ENCODE measurements around the gene CACHD1. TPM values are rescaled to one million over a fixed set of nuclear protein-coding genes. Genes with fewer than 3 reads are reported as not detected.

CACHD1 gene
- total and polyA plus RNA-seq, 2 of the 8 experiments (the other 6 are each of a cell fraction or from before 2014, with no cell fraction given) = 22.2 to 42.5 TPM

DNA sequence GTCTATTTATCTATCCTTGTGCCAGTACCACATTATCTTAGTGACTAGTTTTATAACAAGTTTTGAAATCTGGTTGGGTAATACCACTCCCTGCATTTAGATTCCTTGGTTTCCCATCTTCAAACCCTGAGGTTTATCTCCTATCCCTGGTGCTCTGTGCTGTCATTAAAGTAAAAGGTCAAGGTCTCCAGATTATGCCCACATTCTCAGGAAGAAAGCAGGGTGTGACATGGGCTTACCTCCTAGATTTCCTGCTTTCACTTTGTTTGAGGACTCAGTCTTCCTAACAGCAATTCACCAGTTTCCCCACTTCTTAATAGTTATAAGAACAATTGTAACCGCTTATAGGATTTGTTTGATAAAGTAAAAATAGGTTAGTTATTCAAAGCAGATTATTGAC is 86.0 kb downstream of the CACHD1 start:
- Histone ChIP-seq H3K4ac (replicated peaks; ENCODE audit: insufficient read length, low read depth, low read length) (no peak overlapping the region), H3K27me3 (replicated peaks in 1 of 4; ENCODE audit: control insufficient read depth in 3 of 4, extremely low read depth in 1 of 4, insufficient read depth in 3 of 4, low read length in 3 of 4) (no peaks in the 10 kb centered on the region), H2BK12ac (ENCODE audit: low read depth, low read length) (no peak overlapping the region), H3K18ac (ENCODE audit: extremely low read depth, low read length) (no peak overlapping the region), H2BK120ac (replicated peaks; ENCODE audit: low read depth, low read length) (no peak overlapping the region), H4K91ac (replicated peaks; ENCODE audit: insufficient read length, low read length) (no peak overlapping the region), H3K4me3 (ENCODE audit: extremely low read depth in 1 of 4, insufficient read depth in 2 of 4, low read depth in 3 of 4, low read length in 4 of 4) (no peak overlapping the region), H3K23ac (ENCODE audit: insufficient read length) (no peak overlapping the region), H3K27ac (ENCODE audit: low read depth, low read length) (no peak overlapping the region), H2BK20ac (ENCODE audit: low read length) (no peak overlapping the region), H3K79me1 (ENCODE audit: low read depth, low read length) (no peaks in the 10 kb centered on the region), H3K9ac (replicated peaks in 1 of 4; ENCODE audit: extremely low read depth in 1 of 4, low read depth in 3 of 4, low read length in 3 of 4) (no peak overlapping the region), H2BK15ac (ENCODE audit: low read length) (no peak overlapping the region), H3K79me2 (ENCODE audit: control insufficient read depth in 1 of 2, insufficient read depth in 2 of 2, low read length in 2 of 2) (peaks cover 0 to 35% of the 10 kb centered on the region in 2 experiments; a peak in 2 of 4 replicates), H3K9me3 (ENCODE audit: insufficient read depth in 2 of 2, low read depth in 1 of 2, low read length in 1 of 2) (no peaks in the 10 kb centered on the region), H4K20me1 (replicated peaks in 1 of 2; ENCODE audit: control insufficient read depth in 1 of 2, insufficient read depth in 2 of 2, low read length in 2 of 2) (peaks cover 0 to 3% of the 10 kb centered on the region in 2 experiments), H2BK5ac (ENCODE audit: low read depth, low read length) (no peak overlapping the region), H3K56ac (replicated peaks; ENCODE audit: insufficient read length, low read depth, low read length) (no peak overlapping the region), H2AK5ac (ENCODE audit: low read depth, low read length) (no peak overlapping the region), H3K23me2 (ENCODE audit: low read depth, low read length) (no peaks in the 10 kb centered on the region), H4K5ac (ENCODE audit: insufficient read length, low read depth, low read length) (no peak overlapping the region), H2AFZ (ENCODE audit: low read length) (no peak overlapping the region), H3K14ac (ENCODE audit: insufficient read length) (no peak overlapping the region), H3K4me2 (ENCODE audit: insufficient read depth in 1 of 2, low read depth in 2 of 2, low read length in 2 of 2) (no peak overlapping the region), H4K8ac (ENCODE audit: extremely low read depth, insufficient read depth, low read length) (no peak overlapping the region), H3K36me3 (ENCODE audit: control insufficient read depth in 2 of 4, insufficient read depth in 4 of 4, low read length in 3 of 4) (peaks cover 5 to 26% (median 18%) of the 10 kb centered on the region in 4 experiments; a peak in 7 of 8 replicates), H3K4me1 (replicated peaks in 1 of 4; ENCODE audit: control insufficient read depth in 3 of 4, insufficient read depth in 4 of 4, low read length in 3 of 4) (no peaks in the 10 kb centered on the region)
- ChIA-PET CTCF (ENCODE audit: partially characterized antibody) (no interaction called here), POLR2A (ENCODE audit: partially characterized antibody) (interaction anchor here (0.7 kb wide), 1 partner anchor 106 kb away, joined by 4 read pairs; no protein-coding TSS in a partner anchor)
- no peak for FAIRE-seq
- WGBS, 2 experiments (ENCODE audit: extremely low coverage in 1 of 2, insufficient coverage in 1 of 2, insufficient read length in 1 of 2, insufficient replicate concordance in 2 of 2, low coverage in 1 of 2, low lambda C conversion rate in 2 of 2, missing lambda C conversion rate in 1 of 2) = 90% methylated on average over 1 of the region's 1 CpG; no CpG with 5 or more reads in 1 of the 2 experiments
- DNase-seq (ENCODE audit: low read depth in 1 of 2, low spot score in 2 of 2) = no peak
- TF ChIP-seq BCL11A (IDR thresholded peaks at IDR 0.05; ENCODE audit: low read depth in 2 of 2, low read length in 2 of 2) = no peak
- TF ChIP-seq CEBPB (IDR thresholded peaks at IDR 0.05; ENCODE audit: low read depth, low read length) = no peak
- no peak for TF ChIP-seq CBX5 (IDR thresholded peaks at IDR 0.05; ENCODE audit: low read depth, low read length)
- TF ChIP-seq RFX5 (IDR thresholded peaks at IDR 0.05; ENCODE audit: borderline replicate concordance, low read depth, low read length) = no peak
- no peak for TF ChIP-seq TAF7 (optimal IDR thresholded peaks at IDR 0.05; ENCODE audit: borderline replicate concordance, low read depth, low read length)
- no peak for TF ChIP-seq CTBP2 (IDR thresholded peaks at IDR 0.05; ENCODE audit: borderline replicate concordance, insufficient read depth, insufficient read length, low read length)
- TF ChIP-seq CHD2 (IDR thresholded peaks at IDR 0.05; ENCODE audit: low read length) = no peak
- TF ChIP-seq SP2 (IDR thresholded peaks at IDR 0.05; ENCODE audit: low read length) = no peak
- no peak for TF ChIP-seq CBX8 (IDR thresholded peaks at IDR 0.05; ENCODE audit: borderline replicate concordance, low read depth, low read length)
- TF ChIP-seq SUZ12 (IDR thresholded peaks at IDR 0.05; ENCODE audit: low read length) = no peak
- TF ChIP-seq, protein P1, sequence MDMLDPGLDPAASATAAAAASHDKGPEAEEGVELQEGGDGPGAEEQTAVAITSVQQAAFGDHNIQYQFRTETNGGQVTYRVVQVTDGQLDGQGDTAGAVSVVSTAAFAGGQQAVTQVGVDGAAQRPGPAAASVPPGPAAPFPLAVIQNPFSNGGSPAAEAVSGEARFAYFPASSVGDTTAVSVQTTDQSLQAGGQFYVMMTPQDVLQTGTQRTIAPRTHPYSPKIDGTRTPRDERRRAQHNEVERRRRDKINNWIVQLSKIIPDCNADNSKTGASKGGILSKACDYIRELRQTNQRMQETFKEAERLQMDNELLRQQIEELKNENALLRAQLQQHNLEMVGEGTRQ (IDR thresholded peaks at IDR 0.05; ENCODE audit: low read length) = no peak
- no peak for TF ChIP-seq EZH2 (IDR thresholded peaks at IDR 0.05; ENCODE audit: low read depth, low read length, severe bottlenecking)
- TF ChIP-seq KDM1A (IDR thresholded peaks at IDR 0.05; ENCODE audit: borderline replicate concordance, low read length) = no peak
- TF ChIP-seq POLR2AphosphoS5 (IDR thresholded peaks at IDR 0.05; ENCODE audit: low read depth, low read length) = no peak

Data from H1 (cell line).